HG03196 (cell line): ENCODE data around the gene PLEKHA7.

Experiments
- ATAC-seq: cut with Tn5 transposase; IDR thresholded peaks from one replicate; pipeline ENCODE4 v1.9.1; 2021; ENCODE audit not compliant: unreplicated experiment

PLEKHA7 gene

GRCh38 chr11:16791191-16791961, 222.8 kb downstream of the PLEKHA7 start:
- no peak for ATAC-seq

- ATAC-seq: no peak
These were observed 223.6 kb downstream of the PLEKHA7 start for GRCh38 chr11:16790486-16791190.

- no peak for ATAC-seq
These were observed 224.4 kb downstream of the PLEKHA7 start for GRCh38 chr11:16789560-16790485.

- ATAC-seq: no peak
These were observed 225.2 kb downstream of the PLEKHA7 start for GRCh38 chr11:16789063-16789420.

GRCh38 chr11:16788141-16789062, 225.8 kb downstream of the PLEKHA7 start:
- ATAC-seq: peak; percentile 56

- ATAC-seq: no peak
These were observed 227.0 kb downstream of the PLEKHA7 start for GRCh38 chr11:16787035-16787742.

- ATAC-seq: no peak
These were observed 228.1 kb downstream of the PLEKHA7 start for GRCh38 chr11:16786131-16786530.

GRCh38 chr11:16785520-16786128, 228.6 kb downstream of the PLEKHA7 start:
- ATAC-seq: peak; percentile 69

GRCh38 chr11:16784666-16785065, 229.5 kb downstream of the PLEKHA7 start:
- ATAC-seq: no peak

GRCh38 chr11:16784097-16784496, 230.1 kb downstream of the PLEKHA7 start:
- ATAC-seq: no peak

GRCh38 chr11:16783321-16783801, 230.9 kb downstream of the PLEKHA7 start:
- ATAC-seq: no peak

- ATAC-seq: no peak
These were observed 232.0 kb downstream of the PLEKHA7 start for GRCh38 chr11:16781936-16782919.

- no peak for ATAC-seq
These were observed 233.3 kb downstream of the PLEKHA7 start for GRCh38 chr11:16780698-16781550.

- no peak for ATAC-seq
These were observed 234.1 kb downstream of the PLEKHA7 start for GRCh38 chr11:16780146-16780545.

- ATAC-seq: no peak
These were observed 234.8 kb downstream of the PLEKHA7 start for GRCh38 chr11:16779436-16779835.

GRCh38 chr11:16778876-16779275, 235.3 kb downstream of the PLEKHA7 start:
- no peak for ATAC-seq

GRCh38 chr11:16778286-16778685, 235.9 kb downstream of the PLEKHA7 start:
- ATAC-seq: no peak
